Keratinocyte (primary cell): ENCODE results near the gene GAS6. TPM values are rescaled to one million over a fixed set of nuclear protein-coding genes. Genes with fewer than 3 reads are reported as not detected.

ENCODE experiments used
- DNase-seq: peaks from one replicate; pipeline ENCODE4 v3.0.0-alpha.2; 2011; ENCODE audit warnings: low read depth, missing footprints, low spot score
- FAIRE-seq: peaks from 2 replicates; lab custom pipeline; 2011; peaks lifted over from hg19 to GRCh38; lab: Jason Lieb, UNC
- H2AFZ ChIP-seq: 2 replicates; pipeline ENCODE4 v1.6.0; 2012; ENCODE audit warnings: low read length, control low read depth, inconsistent platforms; ENCODE audit not compliant: control insufficient read depth
- H3K27ac ChIP-seq: 2 replicates; pipeline ENCODE4 v1.5.1; 2011; ENCODE audit warnings: low read length; ENCODE audit not compliant: control insufficient read depth, insufficient read depth
- H3K27me3 ChIP-seq: 3 replicates; pipeline ENCODE4 v1.6.0; 2011; ENCODE audit warnings: low read length; ENCODE audit not compliant: control insufficient read depth, insufficient read depth; ENCODE audit errors: extremely low read depth
- H3K36me3 ChIP-seq, 2 experiments: 2 replicates in 1 of 2; 3 replicates in 1 of 2; pipeline ENCODE4 v1.5.1; 2011; ENCODE audit warnings: low read length in 2 of 2, mild to moderate bottlenecking in 1 of 2; ENCODE audit not compliant: control insufficient read depth in 2 of 2, insufficient read depth in 2 of 2; ENCODE audit errors: extremely low read depth in 1 of 2
- H3K4me1 ChIP-seq: 3 replicates; pipeline ENCODE4 v1.5.1; 2011; ENCODE audit warnings: low read length; ENCODE audit not compliant: control insufficient read depth, insufficient read depth; ENCODE audit errors: extremely low read depth
- H3K4me2 ChIP-seq: 3 replicates; pipeline ENCODE4 v1.6.0; 2011; ENCODE audit warnings: low read depth, low read length; ENCODE audit not compliant: control insufficient read depth, insufficient read depth; ENCODE audit errors: extremely low read depth
- H3K4me3 ChIP-seq, 3 experiments: fragments of 200-600 bp in 1 of 3; sonication (generic) in 1 of 3; 2 replicates in 2 of 3; 3 replicates in 1 of 3; pipeline ENCODE4 v1.5.1; 2011 to 2016; ENCODE audit warnings: low read length in 3 of 3, mild to moderate bottlenecking in 3 of 3, control low read depth in 2 of 3, inconsistent platforms in 1 of 3, low read depth in 1 of 3, mixed read lengths in 1 of 3, mixed run types in 1 of 3, moderate library complexity in 1 of 3; ENCODE audit not compliant: control insufficient read depth in 2 of 3, insufficient read depth in 2 of 3; ENCODE audit errors: extremely low read depth in 1 of 3
- H3K79me2 ChIP-seq: 2 replicates; pipeline ENCODE4 v1.6.0; 2012; ENCODE audit warnings: low read length; ENCODE audit not compliant: control insufficient read depth, insufficient read depth
- H3K9ac ChIP-seq: 3 replicates; pipeline ENCODE4 v1.6.0; 2011; ENCODE audit warnings: low read length; ENCODE audit not compliant: control insufficient read depth, insufficient read depth; ENCODE audit errors: extremely low read depth
- H3K9me1 ChIP-seq: 3 replicates; pipeline ENCODE4 v1.6.0; 2011; ENCODE audit warnings: low read length; ENCODE audit not compliant: control insufficient read depth, insufficient read depth; ENCODE audit errors: extremely low read depth
- H3K9me3 ChIP-seq: 2 replicates; pipeline ENCODE4 v1.5.1; 2012; ENCODE audit warnings: low read depth, low read length; ENCODE audit not compliant: control insufficient read depth
- H4K20me1 ChIP-seq: 3 replicates; pipeline ENCODE4 v1.6.0; 2011; ENCODE audit warnings: low read length; ENCODE audit not compliant: control insufficient read depth, insufficient read depth; ENCODE audit errors: extremely low read depth
- CTCF ChIP-seq, 3 experiments: IDR thresholded peaks in 1 of 3; conservative IDR thresholded peaks in 1 of 3; optimal IDR thresholded peaks in 1 of 3; 2 replicates in 2 of 3; 3 replicates in 1 of 3; pipeline versions ENCODE3 to v1.5.1; 2011; ENCODE audit warnings: low read length in 3 of 3, mild to moderate bottlenecking in 3 of 3, moderate library complexity in 2 of 3, control low read depth in 1 of 3, inconsistent platforms in 1 of 3; ENCODE audit not compliant: insufficient read depth in 2 of 3; ENCODE audit errors: extremely low read depth in 1 of 3
- EZH2 ChIP-seq: IDR thresholded peaks from one replicate; pipeline ENCODE4 v1.6.1; 2012; ENCODE audit warnings: inconsistent platforms, mild to moderate bottlenecking, low read length, moderate library complexity
- dilution Hi-C: fragments of 300-500 bp; cut with MboI; formaldehyde crosslinking; loops from one replicate; pipeline ENCODE4 v1.7.0; 2020; ENCODE audit warnings: low sequenced_read_pairs; ENCODE audit not compliant: extremely low pct_ligation_motif_present
- polyA plus RNA-seq, 5 experiments: library from polyadenylated mRNA; depleted of rRNA in 3 of 5; stranded (reverse) in 3 of 5; stranded (forward) in 1 of 5; unstranded in 1 of 5; fragments of >200 nt; gene quantifications; 1 replicate in 1 of 5; 2 replicates in 3 of 5; 3 replicates in 1 of 5; pipeline versions ENCODE4 v1.2.1 to v1.2.3, GENCODE V29; 2011 to 2012; ENCODE audit warnings: missing spikeins in 2 of 5, low read depth in 1 of 5, low replicate concordance in 1 of 5

The GAS6 gene
- polyA plus RNA-seq, 1 donor (not counting 4 experiments of a cell fraction or from before 2014, with no cell fraction given) = 163 TPM

GRCh38 chr13:113818700-113819295, 45.1 kb downstream of the GAS6 start:
- no peaks in the 10 kb centered on the region for H3K79me2 ChIP-seq

DNA sequence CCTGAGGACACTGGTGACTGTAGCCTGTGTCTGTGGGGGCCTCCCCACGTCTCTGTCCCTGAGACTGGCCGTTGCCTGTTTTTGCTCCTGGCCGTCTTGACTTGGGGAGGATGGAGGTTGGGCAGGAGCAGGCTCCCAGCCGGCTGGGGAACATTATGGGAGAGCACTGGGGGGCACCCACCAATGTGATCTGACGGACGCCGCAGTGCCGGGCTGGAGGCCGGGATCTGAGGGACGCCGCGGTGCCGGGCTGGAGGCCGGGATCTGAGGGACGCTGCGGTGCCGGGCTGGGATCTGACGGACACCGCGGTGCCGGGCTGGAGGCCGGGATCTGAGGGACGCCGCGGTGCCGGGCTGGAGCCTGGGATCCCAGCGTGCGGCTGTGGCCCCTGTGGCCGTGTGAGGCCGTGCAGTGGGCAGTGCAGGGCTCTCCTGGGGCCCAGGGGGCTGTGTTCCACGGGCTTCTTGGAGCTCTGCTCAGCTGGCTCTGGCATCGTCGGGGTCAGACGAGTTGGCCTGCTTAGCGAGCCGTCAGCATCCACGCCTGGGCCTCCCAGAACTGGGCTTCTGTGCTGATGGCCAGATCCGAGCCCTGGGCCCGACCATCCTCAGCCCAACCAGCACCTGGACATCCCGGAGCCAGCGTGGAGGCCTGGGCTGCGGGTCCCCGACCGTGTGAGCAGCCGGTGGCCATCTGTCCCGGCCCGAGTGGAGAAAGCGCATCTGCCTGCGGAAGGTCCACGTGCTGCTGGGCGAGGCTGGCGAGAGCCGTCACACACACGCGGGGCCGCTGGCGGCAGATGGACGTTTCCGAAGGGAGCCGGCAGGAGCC, 45.8 kb downstream of the GAS6 start:
- H4K20me1 ChIP-seq = peaks cover 15% of the 10 kb centered on the region
- no peak for DNase-seq
- no peaks in the 10 kb centered on the region for H3K27me3 ChIP-seq
- no peaks in the 10 kb centered on the region for H3K9me3 ChIP-seq
- no peak overlapping the region for H3K9ac ChIP-seq
- TF ChIP-seq CTCF (optimal IDR thresholded peaks at IDR 0.05 in 1 of 3, IDR thresholded peaks at IDR 0.05 in 1 of 3, conservative IDR thresholded peaks at IDR 0.05 in 1 of 3; ENCODE audit: extremely low read depth in 1 of 3, insufficient read depth in 2 of 3, low read length in 3 of 3) (no peak), EZH2 (no peak)
- no peaks in the 10 kb centered on the region for H3K9me1 ChIP-seq
- H3K27ac ChIP-seq = no peak overlapping the region
- H3K4me3 ChIP-seq = no peak overlapping the region
- H3K79me2 ChIP-seq = no peaks in the 10 kb centered on the region
- peaks cover 24% of the 10 kb centered on the region for H3K4me1 ChIP-seq
- H3K4me2 ChIP-seq = no peak overlapping the region
- H2AFZ ChIP-seq = no peak overlapping the region
- dilution Hi-C loops = no loop called here
- FAIRE-seq = no peak
- peaks cover 13 to 25% of the 10 kb centered on the region in 2 experiments for H3K36me3 ChIP-seq

More at GRCh38 chr13:113818700-113819295, 45.1 kb downstream of the GAS6 start:
- Histone ChIP-seq H3K36me3 (peaks cover 17 to 25% of the 10 kb centered on the region in 2 experiments), H3K4me1 (peaks cover 24% of the 10 kb centered on the region), H2AFZ (no peak overlapping the region), H3K9me1 (no peaks in the 10 kb centered on the region), H3K9me3 (no peaks in the 10 kb centered on the region), H4K20me1 (peaks cover 15% of the 10 kb centered on the region), H3K4me2 (no peak overlapping the region), H3K4me3 (no peak overlapping the region), H3K9ac (no peak overlapping the region), H3K27ac (no peak overlapping the region), H3K27me3 (no peaks in the 10 kb centered on the region)
- dilution Hi-C loops = no loop called here
- DNase-seq = no peak
- no peak for TF ChIP-seq CTCF (optimal IDR thresholded peaks at IDR 0.05 in 1 of 3, IDR thresholded peaks at IDR 0.05 in 1 of 3, conservative IDR thresholded peaks at IDR 0.05 in 1 of 3; ENCODE audit: extremely low read depth in 1 of 3, insufficient read depth in 2 of 3, low read length in 3 of 3)
- no peak for TF ChIP-seq EZH2
- no peak for FAIRE-seq
